Suppressor macrophage treated with lipopolysaccharide for 1 hour (primary cell): Measurements from ENCODE around the gene NR1I3.
"Not testable (repeated sequence)": the region's sequence is repeated elsewhere in the genome, so short reads cannot be mapped to it uniquely, and the experiment has no call there.

Experiments used
- DNase-seq, 3 donors: peaks; one replicate each; pipeline ENCODE4 v3.0.0-alpha.2; 2020 to 2022

NR1I3 gene, protein sequence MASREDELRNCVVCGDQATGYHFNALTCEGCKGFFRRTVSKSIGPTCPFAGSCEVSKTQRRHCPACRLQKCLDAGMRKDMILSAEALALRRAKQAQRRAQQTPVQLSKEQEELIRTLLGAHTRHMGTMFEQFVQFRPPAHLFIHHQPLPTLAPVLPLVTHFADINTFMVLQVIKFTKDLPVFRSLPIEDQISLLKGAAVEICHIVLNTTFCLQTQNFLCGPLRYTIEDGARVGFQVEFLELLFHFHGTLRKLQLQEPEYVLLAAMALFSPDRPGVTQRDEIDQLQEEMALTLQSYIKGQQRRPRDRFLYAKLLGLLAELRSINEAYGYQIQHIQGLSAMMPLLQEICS

DNA sequence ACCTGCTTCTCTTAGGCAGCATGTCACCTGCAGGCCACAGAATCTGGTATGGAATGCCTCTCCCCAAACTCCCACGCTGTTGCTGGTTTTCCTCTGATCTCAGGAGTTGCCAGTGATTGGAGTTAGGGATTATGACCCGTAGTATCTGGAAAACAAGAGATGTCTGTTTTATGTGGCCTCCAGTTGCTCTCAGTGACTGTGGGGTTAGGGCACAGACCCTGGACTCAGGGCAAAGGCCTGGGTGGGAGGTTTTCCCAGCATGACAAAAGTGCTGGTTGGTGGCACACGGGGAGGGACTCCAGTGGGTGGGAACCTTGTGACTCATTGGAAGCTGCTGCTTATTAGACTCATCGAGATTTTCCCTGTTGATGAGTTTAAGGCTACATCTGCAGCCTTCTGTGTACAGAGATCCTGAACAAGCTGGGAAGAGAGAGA lies at the start of gene NR1I3:
Gene NR1I3 (minus strand): TSS at position 165 of the 435 bp plus-strand sequence. CDS start 1,638 bp downstream, outside the sequence.
- DNase-seq = peak; percentile 53 to 67 (median 64)

DNA sequence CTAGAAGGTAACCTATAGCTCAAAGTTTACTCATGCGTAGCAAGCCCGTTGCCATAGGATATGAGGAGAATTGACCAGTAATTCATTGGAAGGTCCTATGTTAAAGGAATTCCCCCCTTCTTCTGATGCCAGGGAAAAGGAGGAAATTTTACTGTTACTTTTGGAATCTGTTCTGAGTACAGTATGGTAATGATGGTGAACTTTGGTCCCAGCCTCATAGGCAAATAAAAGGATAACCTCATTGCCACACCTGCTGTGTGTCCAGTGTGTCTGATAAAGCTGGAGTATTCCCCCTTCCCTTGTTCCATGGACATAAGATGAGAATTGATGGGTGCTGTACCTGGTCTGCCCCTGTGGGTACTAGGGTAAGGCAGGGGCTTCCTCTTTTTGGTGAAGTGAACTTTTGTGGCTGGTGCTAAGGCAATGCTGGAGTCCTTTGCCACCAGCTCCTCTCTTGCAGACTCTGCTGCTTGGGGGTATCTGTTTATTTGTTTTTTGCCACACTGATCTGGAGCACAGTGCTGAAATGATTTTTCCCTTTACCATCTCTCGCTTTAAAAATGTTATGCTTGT lies 49.6 kb upstream of the NR1I3 start:
- DNase-seq = no peak

DNA sequence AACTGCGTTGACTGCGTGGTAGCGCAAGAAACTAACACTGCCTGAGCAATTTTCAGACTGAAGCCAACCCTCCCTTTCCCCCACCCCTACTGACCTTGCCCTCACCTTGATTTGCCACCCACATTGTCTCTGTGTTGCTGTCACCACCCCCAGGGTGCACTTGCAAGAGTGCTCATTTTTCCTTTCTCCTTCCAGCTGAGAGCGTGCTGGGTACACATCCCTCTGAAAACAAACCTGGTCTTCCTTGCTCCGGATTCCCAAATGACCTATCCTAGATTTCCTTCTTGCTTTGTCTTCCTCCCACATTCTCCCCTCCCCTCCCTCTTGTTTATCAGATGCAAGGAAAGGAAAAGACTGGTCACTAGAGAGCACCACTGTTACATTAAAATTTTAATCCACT lies 47.5 kb upstream of the NR1I3 start:
- no peak for DNase-seq

DNA sequence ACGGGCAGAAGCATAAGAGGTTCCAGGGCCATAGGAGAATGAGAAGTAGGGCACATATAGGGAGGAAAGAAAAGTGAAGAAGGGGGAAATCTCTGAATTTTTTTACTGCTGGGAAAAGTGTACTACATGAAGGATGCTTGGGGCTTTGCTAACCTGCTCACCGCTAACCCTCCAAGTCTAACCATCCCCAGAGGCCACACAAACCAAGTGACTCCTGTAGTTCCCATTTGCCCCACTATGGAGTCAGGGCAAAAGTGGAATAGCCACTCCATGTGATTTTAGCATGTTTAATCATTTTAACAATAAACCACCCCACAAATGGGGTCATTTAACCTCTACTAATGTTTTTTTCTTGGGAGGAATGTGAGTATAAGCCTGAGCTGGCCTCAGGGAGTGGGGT lies 47.1 kb upstream of the NR1I3 start:
- no peak for DNase-seq

DNA sequence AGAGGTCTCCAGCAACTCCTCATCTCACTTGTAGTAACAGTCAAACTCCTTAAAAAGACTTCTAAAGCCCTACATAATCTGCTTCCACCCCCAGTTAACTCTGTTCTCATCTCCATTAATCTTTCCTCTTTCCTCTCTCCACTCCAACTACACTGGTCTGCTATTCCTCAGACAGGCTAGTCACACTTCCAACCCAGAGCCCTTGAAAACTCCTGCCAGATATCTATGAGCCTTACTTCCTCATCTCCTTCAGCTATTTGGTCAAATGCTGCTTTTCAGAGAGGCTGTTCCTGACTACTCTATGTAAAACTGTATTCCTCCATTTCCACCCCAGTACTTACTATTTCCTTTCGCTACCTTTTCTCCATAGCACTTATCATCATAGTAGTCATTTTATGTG lies 45.0 kb upstream of the NR1I3 start:
- DNase-seq = peak in 1 of 3 donors; percentile 44

DNA sequence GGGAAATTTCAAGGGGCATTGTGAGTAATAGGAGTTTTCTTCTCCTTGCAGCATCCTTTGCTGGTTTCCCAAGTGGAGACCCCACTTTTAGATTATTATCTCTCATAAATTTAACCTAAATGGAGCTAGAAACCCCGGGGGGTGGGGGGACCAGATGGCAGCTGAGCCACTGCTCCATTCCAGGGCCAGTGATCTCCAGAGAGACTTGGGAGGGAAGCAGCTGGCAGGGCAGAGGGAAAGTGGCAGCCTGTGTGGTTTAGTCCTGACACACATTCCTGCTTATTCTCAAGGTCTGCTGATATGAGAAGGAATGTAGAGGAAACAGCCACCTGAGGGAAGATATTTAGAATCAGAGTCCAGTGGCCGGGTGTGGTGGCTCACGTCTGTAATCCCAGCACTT lies 36.9 kb upstream of the NR1I3 start:
- DNase-seq = no peak

DNA sequence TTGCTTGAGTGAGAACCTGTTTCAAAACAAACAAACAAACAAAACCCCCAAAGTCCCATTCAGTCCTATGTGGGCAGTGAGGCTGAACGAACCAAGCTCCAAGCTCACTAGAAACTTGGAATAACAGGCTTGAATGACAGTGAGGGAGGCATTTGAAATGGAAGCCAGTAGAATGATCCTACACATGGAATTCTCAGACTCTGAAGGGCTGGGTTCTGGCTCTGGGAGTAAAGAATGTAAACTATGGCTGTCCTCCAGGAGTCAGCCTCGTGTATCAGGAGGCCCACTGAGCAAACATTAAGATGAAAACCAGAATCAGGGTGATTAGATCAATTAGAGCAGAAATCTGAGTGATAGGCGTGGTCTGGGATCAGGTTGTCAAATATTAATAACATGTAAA lies 35.4 kb upstream of the NR1I3 start:
- DNase-seq = no peak

DNA sequence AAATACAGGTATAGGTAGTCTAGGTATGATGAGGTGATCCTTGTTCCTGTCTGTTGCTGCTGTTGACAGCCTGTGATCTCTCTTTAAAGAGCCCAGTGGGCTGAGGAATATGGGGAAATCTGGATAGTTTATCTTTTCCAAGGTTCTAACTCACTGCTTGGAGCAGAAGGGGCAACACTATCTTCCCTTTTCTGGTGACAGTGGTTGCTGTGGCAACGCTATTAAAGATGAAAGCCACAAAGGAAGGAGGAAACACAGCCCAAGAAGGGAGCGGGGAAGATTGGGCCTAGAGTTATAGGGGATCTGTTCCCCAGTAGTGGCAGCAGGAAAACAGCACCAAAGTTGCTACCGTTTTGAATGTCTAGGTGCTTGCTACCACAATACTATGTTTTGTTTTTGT lies 29.3 kb upstream of the NR1I3 start:
- peak; percentile 51 to 64 (median 57) for DNase-seq

DNA sequence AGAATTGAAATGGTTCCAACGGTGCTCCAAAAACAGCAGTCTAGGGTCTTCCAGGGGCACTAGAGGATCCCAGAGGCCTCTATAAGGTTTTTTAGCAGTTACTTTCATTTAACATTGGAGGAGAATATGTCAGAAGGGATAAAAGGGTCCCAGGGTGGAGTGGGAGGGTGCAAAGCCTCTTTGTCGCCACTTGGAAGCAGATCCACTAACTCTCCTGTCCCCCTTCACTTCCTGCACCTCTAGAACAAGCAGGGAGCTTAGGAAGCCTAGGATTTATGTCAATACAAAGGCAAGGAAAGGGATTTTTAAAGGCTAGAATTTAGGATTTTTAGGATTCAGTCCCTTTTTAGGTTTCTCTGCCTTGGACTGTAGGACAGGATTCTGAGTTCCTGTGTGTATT lies 28.8 kb upstream of the NR1I3 start:
- no peak for DNase-seq

DNA sequence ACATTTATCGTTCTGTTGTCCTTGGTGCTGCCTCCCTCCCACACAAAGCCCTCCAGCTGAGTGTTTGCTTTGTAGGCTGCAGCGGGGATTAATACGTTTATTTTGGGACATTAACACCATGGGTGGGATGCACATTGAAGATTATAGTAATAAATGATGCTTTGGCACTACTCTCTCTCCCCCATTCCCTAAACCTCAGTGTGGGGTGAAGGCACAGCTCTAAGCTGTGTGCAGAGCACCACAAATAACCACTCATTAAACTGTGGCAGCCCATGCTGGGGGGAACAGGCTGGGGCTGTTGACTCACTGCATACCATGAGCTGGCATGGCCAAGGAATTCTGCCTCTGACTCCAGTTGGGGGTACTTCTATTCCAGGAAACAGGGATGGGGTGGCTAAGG lies 28.2 kb upstream of the NR1I3 start:
- DNase-seq = no peak

DNA sequence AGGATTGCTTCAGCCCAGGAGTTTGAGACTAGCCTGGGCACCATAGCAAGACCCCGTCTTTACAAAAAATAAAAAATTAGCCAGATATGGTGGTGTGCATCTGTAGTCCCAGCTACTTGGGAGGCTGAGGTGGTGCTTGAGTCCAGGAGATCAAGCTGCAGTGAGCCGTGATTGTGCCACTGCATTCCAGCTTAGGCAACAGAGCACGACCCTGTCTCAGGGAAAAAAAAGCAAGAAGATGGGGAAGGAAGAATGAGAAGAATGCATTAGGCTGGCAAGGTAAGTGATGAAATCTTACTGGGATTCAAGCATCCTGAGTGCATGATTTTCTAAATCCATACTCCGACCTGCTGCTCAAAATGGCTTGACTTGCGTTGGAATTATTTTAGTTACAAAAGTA lies 27.3 kb upstream of the NR1I3 start:
- no peak for DNase-seq

DNA sequence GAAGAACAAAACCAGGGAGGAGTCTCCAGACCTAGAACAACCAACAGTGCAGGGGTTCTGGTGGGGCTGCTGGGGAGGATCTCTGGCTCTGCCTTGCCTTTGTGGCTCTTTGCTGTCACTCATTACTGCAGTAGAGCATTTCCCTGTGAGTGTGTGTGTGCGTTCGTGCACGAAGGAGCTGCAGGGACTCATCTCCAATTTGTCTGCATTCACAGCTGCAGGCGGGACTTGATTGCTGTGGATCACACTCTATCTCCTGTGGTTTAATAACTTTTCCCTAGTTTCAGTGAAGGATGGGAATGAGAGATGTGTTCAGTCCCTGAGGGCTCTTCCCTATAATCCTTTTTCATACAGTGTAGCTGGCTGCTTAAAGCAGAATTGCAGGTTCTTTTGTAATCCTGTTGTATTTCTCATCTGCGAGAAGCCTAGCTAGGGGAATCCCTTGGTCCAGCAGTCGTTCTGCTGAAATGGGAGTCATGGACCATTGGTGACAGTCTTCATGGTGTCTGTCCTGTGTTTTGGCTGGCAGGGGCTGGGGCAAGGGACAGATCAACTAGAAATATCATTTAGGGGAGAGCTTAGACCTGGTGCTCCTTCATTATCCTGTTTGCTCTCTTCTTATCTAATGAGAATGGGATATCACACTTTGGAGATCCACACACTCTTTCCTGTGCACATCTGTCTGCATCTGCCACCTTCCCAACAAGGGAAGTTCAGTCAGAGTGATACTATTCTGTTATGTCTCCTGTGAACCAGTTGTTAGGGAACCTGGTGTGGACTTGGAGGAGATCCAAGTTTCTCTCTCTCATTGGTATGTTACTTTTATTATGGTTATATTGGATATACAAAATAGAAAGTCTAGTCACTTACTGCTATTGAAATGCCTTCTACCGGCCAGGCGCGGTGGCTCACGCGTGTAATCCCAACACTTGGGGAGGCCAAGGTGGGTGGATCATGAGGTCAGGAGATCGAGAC lies 23.5 kb upstream of the NR1I3 start:
- no peak for DNase-seq

DNA sequence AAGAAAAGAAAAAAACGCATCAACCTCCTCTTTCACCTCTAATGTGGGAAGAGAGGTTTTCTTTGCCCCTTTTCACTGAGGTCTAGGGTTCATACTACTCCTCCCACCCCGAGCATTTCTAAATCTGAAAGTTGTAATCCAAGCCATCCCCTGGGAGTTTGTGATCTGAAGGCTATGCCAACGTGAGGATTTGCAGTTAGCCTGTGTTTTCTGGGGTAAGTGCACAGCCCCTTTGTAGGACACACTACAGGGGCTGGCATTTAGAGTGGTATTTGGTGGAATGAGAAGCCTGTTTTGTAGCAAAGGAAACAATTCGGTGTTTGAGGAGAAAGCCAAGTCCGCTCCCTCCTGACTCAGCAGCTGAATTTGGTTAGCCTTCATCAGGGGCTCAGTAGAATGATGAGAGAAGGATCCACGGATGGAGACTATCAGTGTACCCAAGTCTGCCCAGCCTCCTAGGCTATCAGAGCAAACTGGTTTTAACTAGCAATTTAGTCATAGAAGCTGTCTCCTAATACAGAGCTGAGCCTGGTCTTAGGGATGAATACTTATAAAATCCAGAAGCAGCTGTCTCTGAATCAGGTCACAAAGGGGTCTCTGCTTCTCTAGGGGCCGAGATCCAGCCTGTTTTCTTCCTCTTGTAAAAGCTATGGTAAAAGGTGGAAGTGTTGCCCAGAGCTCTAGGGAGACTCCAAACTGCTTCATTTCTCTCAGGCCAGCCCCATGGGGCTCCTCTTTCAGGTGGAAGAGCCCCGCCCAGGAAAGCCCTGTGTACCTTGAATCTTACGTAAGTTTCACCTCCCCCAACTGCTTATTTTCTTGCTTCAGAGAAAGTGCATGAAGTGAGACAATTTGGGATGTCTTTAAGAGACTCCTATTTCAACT lies 22.6 kb upstream of the NR1I3 start:
- DNase-seq = no peak

DNA sequence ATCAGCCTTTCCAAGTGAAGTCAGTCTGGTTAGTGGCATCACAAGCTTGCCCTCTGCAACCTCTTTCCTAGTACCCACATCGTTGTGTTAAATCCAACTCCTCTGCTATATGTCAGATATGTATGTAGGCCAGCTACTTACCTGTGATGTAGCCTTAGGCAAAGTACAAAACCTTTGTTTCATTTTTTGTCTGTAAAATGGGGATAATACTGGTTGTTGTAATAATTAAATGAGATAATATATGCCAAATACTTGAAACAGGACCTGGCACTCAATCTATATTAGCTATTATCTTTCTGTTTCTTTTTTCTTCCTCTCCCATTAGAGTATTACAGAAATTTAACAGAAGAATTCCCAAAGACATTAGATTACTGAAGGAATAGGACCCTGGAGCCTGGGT lies 21.8 kb upstream of the NR1I3 start:
- no peak for DNase-seq

DNA sequence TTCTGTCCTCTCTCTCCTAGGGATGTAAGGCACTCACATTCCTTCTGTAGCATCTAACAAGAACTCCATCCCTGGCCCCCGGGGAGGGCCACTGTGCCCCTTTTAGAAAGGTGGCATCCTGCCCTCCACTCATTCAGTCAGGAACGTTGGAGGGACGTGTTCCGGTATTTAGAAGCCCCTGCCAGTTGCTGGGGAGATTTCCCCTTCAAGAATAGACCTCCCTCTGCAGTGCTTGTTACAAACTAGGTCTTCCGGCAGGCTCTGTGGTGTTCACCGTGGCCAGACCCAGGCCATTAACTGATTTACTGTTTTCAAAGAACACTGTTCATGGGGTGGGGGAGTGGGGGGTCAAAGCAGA lies 21.3 kb upstream of the NR1I3 start:
- no peak for DNase-seq

DNA sequence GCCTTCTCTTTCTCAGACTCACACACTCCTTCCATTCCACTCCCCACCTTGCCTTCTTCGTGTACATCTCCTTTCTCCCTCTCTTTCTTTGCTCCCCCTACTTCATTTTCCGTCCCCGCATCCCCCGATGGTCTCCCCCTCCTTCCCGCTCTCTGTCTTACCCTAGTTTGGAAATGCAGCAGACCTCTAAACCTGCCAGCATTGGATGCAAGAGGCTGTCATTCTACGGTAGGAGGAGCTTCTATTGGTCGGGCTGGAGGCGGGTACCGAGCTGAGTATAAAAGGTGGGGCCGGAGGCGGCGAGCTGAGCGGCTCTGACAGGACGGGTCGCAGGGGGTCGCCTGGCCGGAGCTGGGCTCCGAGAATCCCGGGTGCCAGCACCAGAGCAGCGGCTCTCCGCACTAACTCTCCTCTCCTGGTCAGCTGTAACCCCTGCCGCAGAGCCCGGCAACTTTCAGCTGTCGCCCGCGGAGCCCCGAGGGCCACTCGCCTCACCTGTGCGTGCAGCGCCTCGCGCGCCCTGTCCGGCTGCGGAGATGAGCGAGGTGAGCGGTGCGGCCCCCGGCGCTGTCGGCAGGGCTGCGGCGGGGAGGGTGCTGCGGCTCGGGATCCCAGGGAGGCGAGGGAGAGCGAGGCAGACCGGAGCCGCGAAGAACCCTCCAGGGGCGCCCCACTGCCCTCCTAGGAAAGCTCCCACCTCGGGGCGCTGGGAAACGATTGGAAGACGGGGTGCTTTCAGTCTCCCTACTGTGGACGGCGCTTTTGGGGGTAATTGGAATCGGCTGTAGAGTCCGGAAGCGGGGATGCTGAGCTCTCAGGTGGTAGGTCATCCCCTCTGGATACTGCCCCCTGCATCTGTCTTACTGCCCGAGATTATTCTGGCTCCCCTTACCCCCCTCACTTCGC lies 20.7 kb upstream of the NR1I3 start, which contains the start of gene PCP4L1:
Gene PCP4L1 (plus strand): TSS at position 307 of the 906 bp plus-strand sequence. CDS start 230 bp downstream, at position 537.
- DNase-seq = peak; percentile 50 to 62 (median 50)

DNA sequence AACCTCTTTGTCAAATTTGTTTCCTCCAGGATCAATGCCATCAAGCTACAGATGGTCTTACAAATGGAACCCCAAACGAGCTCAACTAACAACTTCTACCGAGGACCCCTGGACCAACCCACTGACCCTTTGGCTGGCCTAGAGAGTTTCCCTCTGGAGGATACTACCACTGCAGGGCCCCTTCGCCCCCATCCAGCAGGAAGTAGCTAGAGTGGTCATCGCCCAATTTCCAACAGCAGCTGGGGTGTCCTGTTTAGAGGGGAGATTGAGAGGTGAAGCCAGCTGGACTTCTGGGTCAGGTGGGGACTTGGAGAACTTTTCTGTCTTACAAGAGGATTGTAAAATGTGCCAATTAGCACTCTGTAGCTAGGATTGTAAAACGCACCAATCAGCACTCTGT lies 19.1 kb upstream of the NR1I3 start:
- DNase-seq = peak in 1 of 3 donors; percentile 12

DNA sequence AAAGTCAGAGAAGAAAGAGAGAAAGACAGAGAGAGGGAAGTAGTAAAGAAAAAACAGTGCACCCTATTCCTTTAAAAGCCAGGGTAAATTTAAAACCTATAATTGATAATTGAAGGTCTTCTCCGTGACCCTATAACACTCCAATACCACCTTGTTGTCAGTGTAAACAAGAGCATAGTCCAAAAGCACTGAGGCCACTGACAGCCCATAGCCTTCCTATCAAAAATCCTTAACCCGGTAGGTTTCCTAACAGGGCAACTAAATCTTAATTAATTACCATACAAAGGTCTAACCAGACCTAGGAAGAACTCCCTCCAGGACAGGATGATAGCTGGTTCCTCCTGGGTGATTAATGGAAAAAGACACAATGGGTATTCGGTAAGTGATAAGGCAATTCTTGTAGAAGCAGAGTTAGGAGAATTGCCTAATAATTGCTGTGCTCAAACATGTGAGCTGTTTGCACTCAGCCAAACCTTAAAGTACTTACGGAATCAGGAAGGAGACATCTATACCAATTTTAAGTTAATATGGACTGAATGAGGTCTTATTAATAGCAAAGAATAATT lies 18.0 kb upstream of the NR1I3 start:
- DNase-seq = not testable (repeated sequence)

DNA sequence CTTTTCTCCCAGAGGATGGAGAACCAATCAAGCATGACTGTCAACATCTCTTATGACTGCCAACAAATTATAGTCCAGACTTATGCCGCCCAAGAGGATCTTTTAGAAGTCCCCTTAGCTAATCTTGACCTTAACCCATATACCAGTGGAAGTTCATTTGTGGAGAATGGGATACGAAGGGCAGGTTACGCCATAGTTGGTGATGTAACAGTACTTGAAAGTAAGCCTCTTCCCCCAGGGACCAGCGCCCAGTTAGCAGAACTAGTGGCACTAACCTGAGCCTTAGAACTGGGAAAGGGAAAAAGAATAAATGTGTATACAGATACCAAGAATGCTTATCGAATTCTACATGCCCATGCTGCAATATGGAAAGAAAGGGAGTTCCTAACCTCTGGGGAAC lies 17.3 kb upstream of the NR1I3 start:
- peak in 1 of 3 donors; percentile 22 for DNase-seq

DNA sequence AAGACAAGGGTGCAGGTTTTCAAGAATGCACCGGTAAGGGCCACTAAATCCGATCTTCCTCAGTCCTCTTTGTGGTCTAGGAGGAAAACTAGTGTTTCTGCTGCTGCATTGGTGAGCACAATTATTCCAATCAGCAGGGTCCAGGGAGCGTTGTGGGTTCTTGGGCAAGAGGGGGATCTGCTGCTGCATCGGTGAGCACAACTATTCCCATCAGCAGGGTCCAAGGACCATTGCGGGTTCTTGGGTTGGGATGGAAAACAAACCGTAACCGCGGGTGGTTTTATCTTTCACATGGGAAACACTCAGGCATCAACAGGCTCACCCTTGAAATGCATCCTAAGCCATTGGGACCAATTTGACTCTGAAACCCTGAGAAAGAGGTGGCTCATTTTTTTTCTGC lies 13.6 kb upstream of the NR1I3 start:
- DNase-seq = no peak

DNA sequence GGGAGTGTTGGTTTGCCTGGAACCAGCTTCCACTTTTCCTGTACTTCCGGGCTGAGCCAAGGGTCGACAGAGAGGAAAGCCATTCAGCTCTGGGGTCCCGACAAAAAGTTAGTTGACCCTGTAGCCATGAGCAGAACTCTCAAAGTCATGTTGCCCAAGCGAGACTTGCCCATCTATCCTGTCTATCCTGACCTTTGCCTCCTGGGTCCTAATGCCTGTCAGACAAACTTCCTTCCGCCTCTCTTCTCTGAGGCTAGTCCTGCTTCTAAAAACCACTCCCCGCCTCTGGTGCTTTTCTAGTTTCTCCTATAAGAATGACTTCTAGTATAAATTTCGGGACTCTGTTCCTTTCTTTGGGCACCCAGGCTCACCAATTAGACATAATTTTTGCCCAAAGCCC lies 12.8 kb upstream of the NR1I3 start:
- no peak for DNase-seq
